PFSK-1 (cell line): ENCODE data around the gene CLSTN1.

ENCODE experiments used
- POLR2AphosphoS5 ChIP-seq: IDR thresholded peaks from 2 replicates; pipeline ENCODE4 v1.6.1; 2012; ENCODE audit warnings: low read depth, mild to moderate bottlenecking, control low read depth, low read length, moderate library complexity
- REST ChIP-seq, 2 experiments: IDR thresholded peaks; 2 replicates each; pipeline versions ENCODE4 v1.6.1 to v1.8.0; 2011 to 2012; ENCODE audit warnings: low read depth in 2 of 2, low read length in 2 of 2, control low read depth in 1 of 2, inconsistent platforms in 1 of 2, mild to moderate bottlenecking in 1 of 2, moderate library complexity in 1 of 2; ENCODE audit not compliant: insufficient read depth in 1 of 2
- SIN3A ChIP-seq: IDR thresholded peaks from 2 replicates; pipeline ENCODE4 v1.6.1; 2012; ENCODE audit warnings: mild to moderate bottlenecking, low read length, moderate library complexity, borderline replicate concordance; ENCODE audit not compliant: insufficient read depth
- TAF1 ChIP-seq: IDR thresholded peaks from 2 replicates; pipeline ENCODE4 v1.6.1; 2012; ENCODE audit warnings: low read length, control low read depth, borderline replicate concordance; ENCODE audit not compliant: insufficient read depth

GRCh38 chr1:9852004-9852403 lies 28.2 kb upstream of the CLSTN1 start:
- TF ChIP-seq POLR2AphosphoS5: no peak
- TF ChIP-seq REST (IDR thresholded peaks at IDR 0.05; ENCODE audit: insufficient read depth in 1 of 2, low read depth in 2 of 2, low read length in 2 of 2): no peak
- no peak for TF ChIP-seq TAF1
- TF ChIP-seq SIN3A: no peak
